Measurements from ENCODE around the gene CITED2. TPM values are rescaled to one million over a fixed set of nuclear protein-coding genes. Genes with fewer than 3 reads are reported as not detected.

Gene CITED2
- total and polyA plus RNA-seq, 12 donors, result 21.3 to 433 (median 225) TPM

DNA sequence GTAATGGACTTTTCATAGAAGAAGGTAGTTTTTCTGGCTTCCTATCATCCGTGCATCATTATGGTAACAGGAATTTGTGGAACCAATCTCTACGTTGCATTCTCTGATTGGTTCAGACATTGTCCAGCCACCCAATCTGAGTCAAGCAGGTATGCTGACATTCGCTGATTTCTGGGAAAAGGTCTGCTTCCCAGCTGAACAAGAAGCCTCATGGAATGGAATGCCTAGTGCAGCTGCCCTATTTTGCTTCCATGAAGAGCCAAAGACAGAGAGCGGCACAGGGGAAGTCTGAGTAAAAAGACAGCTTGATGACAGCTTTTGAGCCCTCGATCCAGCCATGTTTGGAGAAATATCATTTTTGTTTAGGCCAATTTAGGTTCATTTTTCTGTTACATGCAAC lies 44.1 kb downstream of the CITED2 start:
- H3K36me3 ChIP-seq (replicated peaks in 1 of 2), result no peaks in the 10 kb centered on the region
- H3K9me3 ChIP-seq (replicated peaks in 1 of 3), result no peaks in the 10 kb centered on the region
- 84 to 89% (median 87%) methylated on average over 5 of the region's 5 CpGs for WGBS, 4 donors
- intact Hi-C loops (cut with DNase I), result no loop called here
- H3K4me3 ChIP-seq, result no peak overlapping the region
- H3K27ac ChIP-seq, result no peak overlapping the region
- no peak for TF ChIP-seq POLR2A (IDR thresholded peaks at IDR 0.05)
- TF ChIP-seq, protein P1, sequence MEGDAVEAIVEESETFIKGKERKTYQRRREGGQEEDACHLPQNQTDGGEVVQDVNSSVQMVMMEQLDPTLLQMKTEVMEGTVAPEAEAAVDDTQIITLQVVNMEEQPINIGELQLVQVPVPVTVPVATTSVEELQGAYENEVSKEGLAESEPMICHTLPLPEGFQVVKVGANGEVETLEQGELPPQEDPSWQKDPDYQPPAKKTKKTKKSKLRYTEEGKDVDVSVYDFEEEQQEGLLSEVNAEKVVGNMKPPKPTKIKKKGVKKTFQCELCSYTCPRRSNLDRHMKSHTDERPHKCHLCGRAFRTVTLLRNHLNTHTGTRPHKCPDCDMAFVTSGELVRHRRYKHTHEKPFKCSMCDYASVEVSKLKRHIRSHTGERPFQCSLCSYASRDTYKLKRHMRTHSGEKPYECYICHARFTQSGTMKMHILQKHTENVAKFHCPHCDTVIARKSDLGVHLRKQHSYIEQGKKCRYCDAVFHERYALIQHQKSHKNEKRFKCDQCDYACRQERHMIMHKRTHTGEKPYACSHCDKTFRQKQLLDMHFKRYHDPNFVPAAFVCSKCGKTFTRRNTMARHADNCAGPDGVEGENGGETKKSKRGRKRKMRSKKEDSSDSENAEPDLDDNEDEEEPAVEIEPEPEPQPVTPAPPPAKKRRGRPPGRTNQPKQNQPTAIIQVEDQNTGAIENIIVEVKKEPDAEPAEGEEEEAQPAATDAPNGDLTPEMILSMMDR (IDR thresholded peaks at IDR 0.05), result no peak
- H3K27me3 ChIP-seq, result no peaks in the 10 kb centered on the region
- peaks cover 0 to 4% of the 10 kb centered on the region in 2 donors for H3K4me1 ChIP-seq (replicated peaks in 1 of 2)
- DNase-seq, result no peak

DNA sequence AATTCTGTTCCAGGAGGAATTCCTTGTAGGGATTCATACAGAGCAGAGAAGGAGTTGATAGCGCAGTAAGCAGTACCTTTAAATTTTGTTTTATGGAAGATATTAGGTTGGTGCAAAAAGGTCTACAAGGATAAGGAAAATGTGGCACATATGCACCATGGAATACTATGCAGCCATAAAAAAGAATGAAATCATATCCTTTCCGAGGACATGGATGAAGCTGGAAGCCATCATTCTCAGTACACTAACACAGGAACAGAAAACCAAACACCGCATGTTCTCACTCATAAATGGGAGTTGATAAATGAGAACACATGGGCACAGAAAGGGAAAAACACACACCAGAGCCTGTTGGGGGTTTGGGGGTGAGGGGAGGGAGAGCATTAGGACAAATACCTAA lies 45.2 kb downstream of the CITED2 start:
- TF ChIP-seq POLR2A (IDR thresholded peaks at IDR 0.05), result no peak
- TF ChIP-seq, protein P1 (IDR thresholded peaks at IDR 0.05), result no peak
- no peak for DNase-seq
- H3K9me3 ChIP-seq (replicated peaks in 1 of 3), result no peaks in the 10 kb centered on the region
- H3K36me3 ChIP-seq (replicated peaks in 1 of 2), result no peaks in the 10 kb centered on the region
- H3K4me3 ChIP-seq, result no peak overlapping the region
- peaks cover 0 to 6% of the 10 kb centered on the region in 2 donors for H3K4me1 ChIP-seq (replicated peaks in 1 of 2)
- H3K27me3 ChIP-seq, result no peaks in the 10 kb centered on the region
- intact Hi-C loops (cut with DNase I), result no loop called here
- WGBS, 4 donors, result 88 to 95% (median 92%) methylated on average over 3 of the region's 3 CpGs
- no peak overlapping the region for H3K27ac ChIP-seq

DNA sequence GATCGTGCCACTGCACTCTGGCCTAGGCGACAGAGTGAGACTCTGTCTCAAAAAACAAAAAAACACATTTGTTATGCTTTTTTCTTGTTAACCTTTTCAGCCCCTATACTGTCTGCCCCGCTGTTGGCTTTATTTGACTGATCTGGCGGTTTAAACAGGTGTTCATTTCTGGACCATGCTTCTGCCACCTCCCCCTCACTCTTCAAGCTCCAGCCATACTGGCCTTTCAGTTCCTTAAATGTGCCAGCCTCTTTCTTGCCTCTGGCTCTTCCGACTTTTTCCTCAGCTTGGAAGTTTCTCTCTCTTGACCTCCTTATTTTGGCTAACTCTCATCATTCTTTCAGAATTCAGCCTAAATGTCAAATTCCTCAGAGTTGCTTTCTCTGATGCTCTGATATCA lies 47.4 kb downstream of the CITED2 start:
- Histone ChIP-seq H3K36me3 (replicated peaks in 1 of 2) (no peaks in the 10 kb centered on the region), H3K9me3 (replicated peaks in 1 of 3) (no peaks in the 10 kb centered on the region), H3K4me3 (no peak overlapping the region), H3K27me3 (no peaks in the 10 kb centered on the region), H3K4me1 (replicated peaks in 1 of 2) (peaks cover 0 to 6% of the 10 kb centered on the region in 2 donors), H3K27ac (no peak overlapping the region)
- intact Hi-C loops (cut with DNase I), result no loop called here
- DNase-seq, result no peak
- TF ChIP-seq POLR2A (IDR thresholded peaks at IDR 0.05), result no peak
- TF ChIP-seq, protein P1 (IDR thresholded peaks at IDR 0.05), result no peak
- WGBS, 4 donors, result 80 to 90% (median 84%) methylated on average over 5 of the region's 5 CpGs

DNA sequence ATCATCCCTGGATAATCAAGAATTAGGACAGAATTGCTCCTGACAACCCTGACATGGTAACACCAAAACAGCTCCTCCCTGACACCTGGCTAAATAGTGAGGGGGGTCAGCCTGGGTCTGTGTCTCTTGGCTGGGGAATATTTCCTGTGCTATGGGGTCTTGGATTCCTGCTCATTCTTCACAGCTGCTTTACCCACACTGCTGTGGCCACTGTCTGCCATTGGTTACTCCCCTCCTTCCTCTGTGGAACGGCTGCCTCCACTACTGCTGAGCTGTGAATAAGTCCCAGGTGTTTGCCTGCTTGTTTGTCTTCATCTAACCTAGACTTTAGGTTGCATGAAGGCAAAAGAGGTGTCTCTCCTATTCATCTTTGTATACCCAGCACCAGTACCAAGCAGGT lies 48.8 kb downstream of the CITED2 start:
- no peak overlapping the region for H3K4me3 ChIP-seq
- 59 to 82% (median 70%) methylated on average over 1 of the region's 1 CpG for WGBS, 4 donors
- intact Hi-C loops (cut with DNase I), result no loop called here
- H3K4me1 ChIP-seq (replicated peaks in 1 of 2), result peaks cover 0 to 6% of the 10 kb centered on the region in 2 donors
- DNase-seq, result no peak
- no peak overlapping the region for H3K27ac ChIP-seq
- H3K36me3 ChIP-seq (replicated peaks in 1 of 2), result no peaks in the 10 kb centered on the region
- no peaks in the 10 kb centered on the region for H3K27me3 ChIP-seq
- no peaks in the 10 kb centered on the region for H3K9me3 ChIP-seq (replicated peaks in 1 of 3)
- TF ChIP-seq POLR2A (IDR thresholded peaks at IDR 0.05), result no peak
- TF ChIP-seq, protein P1 (IDR thresholded peaks at IDR 0.05), result no peak

Measured in adrenal gland (tissue), 12 donors.